B cell (primary cell): Measurements from ENCODE around the gene SEMA3A. TPM values are rescaled to one million over a fixed set of nuclear protein-coding genes. Genes with fewer than 3 reads are reported as not detected.

Experiments used
- ATAC-seq: fragments of 200-7000 bp; cut with Tn5 transposase; one replicate; pipeline ENCODE4 v1.10.0; 2021; ENCODE audit warnings: low read depth, mild to moderate bottlenecking, moderate number of reproducible peaks, moderate library complexity
- CTCF ChIA-PET: fragments of 350-600 bp; sonication (Branson Sonifier 250); formaldehyde crosslinking; loops from one replicate; lab custom pipeline; 2021; ENCODE audit warnings: antibody characterized with exemption, inconsistent platforms; lab: Charles Lee
- POLR2A ChIA-PET: fragments of 350-600 bp; sonication (Branson Sonifier 250); formaldehyde crosslinking; loops from one replicate; lab custom pipeline; 2021; ENCODE audit warnings: antibody characterized with exemption; lab: Charles Lee
- DNase-seq: peaks from one replicate; pipeline ENCODE4 v3.0.0; 2013
- H2AFZ ChIP-seq: 2 replicates; pipeline ENCODE4 v1.6.1; 2012; ENCODE audit warnings: mild to moderate bottlenecking, low read depth, low read length; ENCODE audit not compliant: insufficient read depth, poor library complexity, severe bottlenecking
- H3K27ac ChIP-seq, 2 donors: 1 replicate in 1 of 2; 2 replicates in 1 of 2; pipeline ENCODE4 v1.5.1; 2012 to 2013; ENCODE audit warnings: low read length in 2 of 2, mild to moderate bottlenecking in 2 of 2, moderate library complexity in 1 of 2
- H3K27me3 ChIP-seq, 4 experiments: fragments of 200-600 bp in 1 of 4; sonication (generic) in 1 of 4; replicated peaks in 1 of 4; 1 replicate in 2 of 4; 2 replicates in 2 of 4; pipeline versions ENCODE4 v1.6.1 to v1.7.0; 2013 to 2016; ENCODE audit warnings: low read length in 3 of 4, mild to moderate bottlenecking in 2 of 4, mixed read lengths in 1 of 4, moderate library complexity in 1 of 4; ENCODE audit not compliant: insufficient read depth in 4 of 4, control insufficient read depth in 3 of 4; ENCODE audit errors: control extremely low read depth in 1 of 4
- H3K36me3 ChIP-seq, 2 experiments: replicated peaks in 1 of 2; 1 replicate in 1 of 2; 2 replicates in 1 of 2; pipeline versions ENCODE4 v1.6.1 to v1.7.1; 2013; ENCODE audit warnings: low read length in 1 of 2; ENCODE audit not compliant: insufficient read depth in 2 of 2, control insufficient read depth in 1 of 2; ENCODE audit errors: control extremely low read depth in 1 of 2, extremely low read depth in 1 of 2
- H3K4me1 ChIP-seq, 2 donors: fragments of 200-600 bp in 1 of 2; sonication (generic) in 1 of 2; 1 replicate in 1 of 2; 2 replicates in 1 of 2; pipeline versions ENCODE4 v1.5.1 to v1.6.1; 2013 to 2017; ENCODE audit warnings: low read length in 2 of 2; ENCODE audit not compliant: control insufficient read depth in 2 of 2, insufficient read depth in 2 of 2
- H3K4me2 ChIP-seq: replicated peaks from 2 replicates; pipeline ENCODE3; 2012; ENCODE audit warnings: mild to moderate bottlenecking, low read depth, low read length; ENCODE audit not compliant: poor library complexity, severe bottlenecking
- H3K4me3 ChIP-seq, 5 experiments: fragments of 200-600 bp in 1 of 5; sonication (generic) in 1 of 5; 1 replicate in 3 of 5; 2 replicates in 2 of 5; pipeline versions ENCODE4 v1.5.1 to v1.7.0; 2011 to 2016; ENCODE audit warnings: low read length in 4 of 5, mild to moderate bottlenecking in 4 of 5, low read depth in 2 of 5, control low read depth in 1 of 5, moderate library complexity in 1 of 5; ENCODE audit not compliant: insufficient read depth in 1 of 5; ENCODE audit errors: control extremely low read depth in 1 of 5, extremely low read depth in 1 of 5
- H3K79me2 ChIP-seq: fragments of 200-600 bp; sonication (generic); one replicate; pipeline ENCODE4 v1.6.0; 2016; ENCODE audit warnings: low read length; ENCODE audit not compliant: control insufficient read depth, insufficient read depth
- H3K9ac ChIP-seq: fragments of 200-600 bp; sonication (generic); 2 replicates; pipeline ENCODE4 v1.6.1; 2017; ENCODE audit warnings: mild to moderate bottlenecking, low read length, moderate library complexity
- H3K9me3 ChIP-seq, 3 donors: one replicate each; pipeline versions ENCODE4 v1.6.1 to v1.7.1; 2013; ENCODE audit warnings: low read length in 2 of 3; ENCODE audit not compliant: control insufficient read depth in 2 of 3, insufficient read depth in 1 of 3; ENCODE audit errors: control extremely low read depth in 1 of 3
- H4K20me1 ChIP-seq: 2 replicates; pipeline ENCODE4 v1.6.0; 2012; ENCODE audit warnings: mild to moderate bottlenecking, low read length; ENCODE audit not compliant: insufficient read depth, control insufficient read depth, poor library complexity, severe bottlenecking
- H3K27ac Mint-ChIP-seq: one replicate; pipeline ENCODE4 v1.8.0; 2021; ENCODE audit warnings: mixed read lengths
- H3K27me3 Mint-ChIP-seq: one replicate; pipeline ENCODE4 v1.8.0; 2021; ENCODE audit warnings: mixed read lengths
- H3K4me1 Mint-ChIP-seq: one replicate; pipeline ENCODE4 v1.8.0; 2021; ENCODE audit warnings: mixed read lengths
- H3K4me3 Mint-ChIP-seq: one replicate; pipeline ENCODE4 v1.8.0; 2021; ENCODE audit warnings: mixed read lengths
- H3K9me3 Mint-ChIP-seq: one replicate; pipeline ENCODE4 v1.8.0; 2022; ENCODE audit warnings: mixed read lengths; ENCODE audit not compliant: insufficient read depth
- CTCF ChIP-seq: fragments of 200-600 bp; IDR thresholded peaks from one replicate; pipeline ENCODE4 v1.8.0; 2022; ENCODE audit warnings: antibody characterized with exemption, mild to moderate bottlenecking
- EZH2 ChIP-seq: IDR thresholded peaks from 2 replicates; pipeline ENCODE4 v1.6.1; 2012; ENCODE audit warnings: borderline replicate concordance, low read depth, mild to moderate bottlenecking, moderate library complexity, low read length; ENCODE audit not compliant: insufficient read depth, poor library complexity, severe bottlenecking
- WGBS: methylation state at CpG from one replicate; pipeline ENCODE4 v1.1.5; 2013; ENCODE audit warnings: missing lambda C conversion rate; ENCODE audit not compliant: insufficient coverage; 5-methylcytosine and 5-hydroxymethylcytosine counted together
- intact Hi-C: fragments of 100-400 bp; cut with micrococcal nuclease; formaldehyde crosslinking; loops from one replicate; pipeline ENCODE4 v1.10.0; 2022
- polyA plus RNA-seq: library from polyadenylated mRNA; depleted of rRNA; stranded (reverse); fragments of >200 nt; gene quantifications from 2 replicates; pipeline ENCODE4 v1.2.3, GENCODE V29; 2012
- total RNA-seq, 2 donors: library from RNA; stranded (reverse); fragments of 120-200 nt in 1 of 2; gene quantifications; 1 replicate in 1 of 2; 2 replicates in 1 of 2; pipeline versions ENCODE4 v1.2.3 to v1.2.4, GENCODE V29; 2013 to 2022

Gene SEMA3A
- total and polyA plus RNA-seq, 2 donors (not counting 1 experiment from before 2014, with no cell fraction given): not detected

GRCh38 chr7:83983606-83984005 lies 211.0 kb downstream of the SEMA3A start:
- POLR2A ChIA-PET: no interaction called here
- Histone ChIP-seq H3K27me3 (no peaks in the 10 kb centered on the region), H3K9ac (no peak overlapping the region), H4K20me1 (no peaks in the 10 kb centered on the region), H3K4me1 (no peaks in the 10 kb centered on the region), H3K27ac (no peak overlapping the region), H2AFZ (no peak overlapping the region), H3K4me2 (no peak overlapping the region), H3K4me3 (no peak overlapping the region), H3K79me2 (no peaks in the 10 kb centered on the region), H3K36me3 (no peaks in the 10 kb centered on the region), H3K9me3 (no peaks in the 10 kb centered on the region)
- no peaks in the 10 kb centered on the region for H3K4me1 Mint-ChIP-seq
- intact Hi-C loops: no loop called here
- H3K9me3 Mint-ChIP-seq: no peaks in the 10 kb centered on the region
- ATAC-seq: no peak
- CTCF ChIA-PET: no interaction called here
- no peak for TF ChIP-seq EZH2
- TF ChIP-seq CTCF: no peak
- no CpG with 5 or more reads among the region's 1 CpG for WGBS
- no peaks in the 10 kb centered on the region for H3K27me3 Mint-ChIP-seq
- H3K27ac Mint-ChIP-seq: no peak overlapping the region
- no peak overlapping the region for H3K4me3 Mint-ChIP-seq
- no peak for DNase-seq

GRCh38 chr7:83976302-83976701 lies 218.3 kb downstream of the SEMA3A start:
- Histone ChIP-seq H3K9me3 (no peaks in the 10 kb centered on the region), H3K9ac (no peak overlapping the region), H3K79me2 (no peaks in the 10 kb centered on the region), H3K27me3 (no peaks in the 10 kb centered on the region), H3K36me3 (no peaks in the 10 kb centered on the region), H3K4me2 (no peak overlapping the region), H3K4me1 (no peaks in the 10 kb centered on the region), H4K20me1 (no peaks in the 10 kb centered on the region), H3K27ac (no peak overlapping the region), H2AFZ (no peak overlapping the region), H3K4me3 (no peak overlapping the region)
- Mint-ChIP-seq H3K4me1 (no peaks in the 10 kb centered on the region), H3K4me3 (no peak overlapping the region), H3K27me3 (no peaks in the 10 kb centered on the region), H3K9me3 (no peaks in the 10 kb centered on the region), H3K27ac (no peak overlapping the region)
- TF ChIP-seq CTCF (peak; percentile 40), EZH2 (no peak)
- POLR2A ChIA-PET: no interaction called here
- DNase-seq: peak; percentile 8
- intact Hi-C loops: no loop called here
- CTCF ChIA-PET: interaction anchor here (1.3 kb wide), 1 partner anchor 1048 kb away, joined by 5 read pairs; no protein-coding TSS in a partner anchor
- ATAC-seq: no peak
